Hematopoietic multipotent progenitor cell treated with erythropoietin and hydrocortisone succinate and interleukin-3 and kit ligand, for 4 days (in vitro differentiated cells): ENCODE data around the gene MRTFB.

Source experiments
- DNase-seq: peaks from one replicate; pipeline ENCODE4 v3.0.0-alpha.2; 2015

The MRTFB gene

DNA sequence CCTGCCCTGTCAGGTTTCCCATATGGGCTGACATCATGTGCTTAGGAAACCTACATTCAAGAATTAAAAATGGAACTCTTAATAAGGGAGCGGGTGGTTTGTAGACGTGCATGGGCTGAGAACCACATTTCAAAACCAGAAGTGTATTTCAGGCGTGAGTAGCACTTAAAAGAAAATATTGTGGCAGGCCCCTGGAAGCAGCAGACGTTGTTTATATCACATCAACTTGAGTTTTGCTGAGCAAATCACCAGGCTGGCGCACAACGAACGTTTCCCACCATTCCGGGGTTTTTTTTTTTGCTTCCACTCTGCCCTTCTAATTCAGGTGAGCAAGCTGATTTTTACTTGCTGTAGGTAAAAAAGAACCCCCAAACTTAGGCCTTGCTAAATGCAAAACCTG is 220.2 kb downstream of the MRTFB start:
- DNase-seq: no peak

DNA sequence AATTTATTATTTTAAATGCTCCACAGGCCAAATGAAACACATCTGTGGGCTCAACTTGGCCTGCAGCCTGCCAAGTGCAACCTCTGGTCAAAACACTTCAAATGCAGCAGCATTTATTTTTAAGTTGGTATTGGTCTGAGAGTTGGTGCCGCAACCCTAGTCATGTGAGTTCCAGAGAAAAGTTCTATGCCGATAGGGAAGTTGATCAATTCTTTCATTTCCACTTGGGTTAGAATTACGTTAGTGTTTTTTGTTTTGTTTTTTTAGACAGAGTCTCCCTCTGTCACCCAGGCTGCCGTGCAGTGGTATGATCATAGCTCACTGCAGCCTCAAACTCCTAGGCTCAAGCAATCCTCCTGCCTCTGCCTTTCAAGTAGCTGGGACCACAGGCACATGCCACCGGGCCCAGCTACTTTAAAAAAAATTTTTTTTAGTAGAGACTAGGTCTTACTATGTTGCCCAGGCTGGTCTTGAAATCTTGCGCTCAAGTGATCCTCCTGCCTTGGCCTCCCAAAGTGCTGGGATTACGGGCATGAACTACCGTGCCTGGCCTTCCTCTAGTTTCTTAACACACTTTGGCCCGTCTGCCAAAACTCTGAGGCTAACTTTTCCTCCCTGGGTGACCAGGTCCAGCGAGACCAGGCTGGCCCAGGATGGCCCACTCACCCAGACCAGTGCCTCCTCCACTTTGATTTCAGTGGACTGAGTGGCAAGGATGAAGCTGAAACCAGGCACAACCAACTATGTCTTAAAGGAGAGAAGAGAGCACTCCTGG is 221.1 kb downstream of the MRTFB start:
- no peak for DNase-seq

DNA sequence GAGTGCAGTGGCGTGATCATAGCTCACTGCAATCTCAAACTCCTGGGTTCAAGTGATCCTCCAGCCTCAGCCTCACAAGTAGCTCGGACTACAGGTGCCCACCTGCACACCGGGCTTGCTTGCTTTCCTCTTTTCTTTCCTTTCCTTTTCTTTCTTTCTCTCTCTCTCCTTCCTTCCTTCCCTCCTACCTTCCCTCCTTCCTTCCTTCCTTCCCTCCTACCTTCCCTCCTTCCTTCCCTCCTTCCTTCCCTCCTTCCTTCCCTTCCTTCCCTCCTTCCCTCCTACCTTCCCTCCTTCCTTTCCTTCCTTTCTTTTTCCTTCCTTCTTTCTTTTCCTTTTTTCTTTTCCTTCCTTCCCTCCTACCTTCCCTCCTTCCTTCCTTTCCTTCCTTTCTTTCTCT is 225.5 kb downstream of the MRTFB start:
- DNase-seq: no peak

- DNase-seq: no peak
Observed at GRCh38 chr16:14298374-14299122, 227.4 kb downstream of the MRTFB start.

DNA sequence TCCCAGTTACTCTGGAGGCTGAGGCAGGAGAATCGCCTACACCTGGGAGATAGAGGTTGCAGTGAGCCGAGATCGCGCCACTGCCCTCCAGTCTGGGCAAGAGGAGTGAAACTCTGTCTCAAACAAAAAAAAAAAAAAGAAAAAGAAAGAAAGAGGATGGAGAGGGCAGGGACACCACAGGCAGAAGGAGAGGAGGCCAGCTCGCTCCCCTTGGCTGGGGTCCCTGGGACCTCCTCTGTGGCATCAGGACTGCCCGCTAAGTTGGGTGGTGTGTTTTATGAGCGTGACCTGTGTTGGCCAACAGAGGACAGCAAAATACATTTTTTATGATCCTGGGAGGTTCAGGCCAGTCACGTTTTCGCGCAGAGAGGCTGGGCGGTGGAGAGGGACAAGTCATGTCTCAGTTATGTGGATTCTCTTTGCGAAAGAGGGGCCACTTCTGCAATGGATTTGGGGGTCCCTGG is 229.6 kb downstream of the MRTFB start:
- DNase-seq: peak; percentile 88

GRCh38 chr16:14301169-14302030 is 230.3 kb downstream of the MRTFB start:
- DNase-seq: peak; percentile 20

DNA sequence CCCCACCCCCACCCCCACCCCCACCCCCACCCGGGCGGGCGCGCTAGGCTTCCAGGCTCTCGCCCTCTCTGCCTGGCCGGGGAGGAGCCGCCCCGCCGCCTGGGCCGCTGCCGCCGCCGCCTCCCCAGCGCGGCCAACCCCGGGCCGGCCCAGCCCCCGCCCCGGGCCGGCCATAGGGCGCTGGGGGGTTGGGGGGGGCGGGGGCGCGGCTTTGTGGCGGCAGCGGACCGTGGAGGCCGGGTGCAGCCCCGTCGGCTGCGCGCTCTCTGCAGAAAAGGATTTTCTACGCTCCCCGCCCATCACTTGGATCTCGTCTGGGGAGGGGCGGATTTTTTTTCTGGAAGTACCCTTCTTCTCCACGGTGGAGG is 230.9 kb downstream of the MRTFB start:
- DNase-seq: peak; percentile 77

GRCh38 chr16:14302399-14303181 is 231.5 kb downstream of the MRTFB start:
- DNase-seq: peak; percentile 17

DNA sequence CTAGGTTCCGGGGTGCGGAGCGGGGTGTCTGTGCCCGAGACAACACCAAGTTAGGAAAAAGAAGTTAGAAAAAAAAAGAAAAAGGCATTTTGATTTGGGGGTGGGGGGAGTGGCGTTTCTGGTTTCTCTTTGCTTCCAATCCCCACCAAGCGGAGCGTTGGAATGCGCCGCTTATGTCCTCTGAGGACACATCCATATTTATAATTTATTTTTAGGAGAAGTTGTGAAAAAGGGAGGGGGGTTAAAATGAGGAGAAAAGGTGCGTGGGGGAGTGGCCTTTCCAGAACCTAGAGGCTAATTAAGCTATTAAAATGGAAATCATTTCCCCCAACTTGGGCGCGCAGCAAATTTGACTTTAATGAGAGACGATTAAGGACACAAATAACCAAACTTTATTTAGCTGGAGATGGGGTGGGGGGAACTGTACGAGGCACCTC is 232.1 kb downstream of the MRTFB start:
- DNase-seq: no peak

GRCh38 chr16:14303639-14304394 is 232.7 kb downstream of the MRTFB start:
- DNase-seq: no peak

DNA sequence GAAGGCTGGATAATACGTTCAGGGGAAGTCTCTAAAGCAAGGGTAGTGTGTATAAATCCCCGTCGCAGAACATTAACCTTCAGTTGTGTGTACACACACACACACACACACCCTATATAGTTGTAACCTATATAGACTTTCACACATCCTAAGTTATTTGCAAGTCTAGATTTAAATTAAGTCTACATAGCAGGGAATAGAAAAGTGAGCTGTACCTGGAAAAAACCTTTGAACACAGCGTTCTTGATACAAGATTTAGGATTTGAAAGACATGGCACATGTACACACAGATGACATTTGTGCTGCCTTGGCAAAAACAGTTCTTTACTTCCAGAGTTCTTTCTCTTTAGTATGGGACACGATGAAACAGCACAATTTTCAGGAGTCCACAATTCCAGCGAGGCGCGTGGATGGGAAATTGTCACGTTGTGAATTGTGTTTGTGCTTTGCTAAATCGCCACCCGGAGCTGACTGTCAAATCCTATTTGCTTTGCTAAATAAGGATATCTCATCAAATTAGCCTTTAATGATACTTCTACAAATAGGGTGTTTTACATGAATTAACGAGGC is 233.9 kb downstream of the MRTFB start:
- no peak for DNase-seq

DNA sequence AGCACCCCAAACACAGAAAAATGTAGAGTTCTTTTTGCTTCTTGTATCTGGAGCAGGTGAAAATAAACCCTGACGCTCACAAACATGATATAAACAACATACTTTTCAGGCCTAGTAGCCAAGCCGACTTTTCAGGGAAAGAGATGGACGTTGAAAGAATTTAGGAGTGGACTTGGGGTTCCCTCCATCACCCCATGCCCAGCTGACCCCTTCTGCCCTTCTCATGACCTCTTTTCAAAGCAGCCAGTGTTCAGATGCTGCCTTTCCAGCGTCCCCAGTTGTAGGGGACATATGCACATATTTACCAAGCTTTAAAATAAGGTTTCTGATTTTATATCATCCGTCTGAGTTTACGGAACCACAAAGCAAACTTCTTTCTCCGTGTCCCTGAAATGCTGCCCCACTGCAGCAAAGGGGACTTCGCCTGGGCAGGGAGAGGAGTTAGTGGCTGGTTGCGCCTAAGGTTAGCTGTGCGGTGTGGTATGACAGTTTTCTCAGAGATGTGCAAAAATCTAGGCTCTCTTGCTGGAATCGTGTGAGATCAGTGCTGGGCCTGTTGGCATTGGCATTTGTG is 235.5 kb downstream of the MRTFB start:
- no peak for DNase-seq

DNA sequence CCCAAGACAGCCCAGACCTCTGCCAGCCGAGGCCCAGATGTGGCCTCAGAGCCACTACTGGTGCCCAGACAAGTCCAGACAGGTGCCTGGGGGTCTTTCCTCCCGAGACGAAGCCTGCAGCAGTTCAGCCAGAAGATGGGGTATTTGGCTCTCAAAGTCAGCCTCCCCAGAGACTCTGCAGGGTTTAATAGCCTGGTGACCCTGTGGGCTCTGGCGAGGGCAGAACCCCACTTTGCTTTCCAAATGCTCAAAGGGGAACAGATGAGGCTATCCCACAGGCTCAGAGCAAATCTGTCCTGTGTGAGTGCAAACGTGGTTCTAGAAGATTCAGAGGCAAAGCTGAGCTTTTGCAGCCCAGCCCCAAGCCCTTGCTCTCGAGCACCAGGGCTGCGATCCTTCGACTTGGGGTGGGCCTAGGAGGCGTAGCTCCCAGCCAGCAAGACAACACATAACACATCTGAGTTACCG is 236.0 kb downstream of the MRTFB start:
- no peak for DNase-seq

- peak; percentile 33 for DNase-seq
Observed at GRCh38 chr16:14307527-14308367, 236.6 kb downstream of the MRTFB start.

DNA sequence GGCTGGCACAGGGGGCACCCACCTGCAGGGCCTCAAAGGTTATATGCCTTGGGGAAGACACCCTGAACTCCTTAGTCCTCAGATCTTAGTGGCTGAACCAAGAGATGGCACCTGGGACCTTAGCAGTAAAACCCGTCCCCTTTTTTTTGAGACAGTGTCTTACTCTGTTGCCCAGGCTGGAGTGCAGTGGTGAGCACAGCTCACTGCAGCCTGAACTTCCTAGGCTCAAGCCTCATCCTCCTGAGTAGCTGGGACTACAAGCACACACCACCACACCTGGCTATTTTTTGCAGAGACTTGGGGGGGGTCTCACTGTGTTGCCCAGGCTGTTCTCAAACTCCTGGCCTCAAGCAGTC is 237.2 kb downstream of the MRTFB start:
- no peak for DNase-seq

GRCh38 chr16:14309001-14309886 is 238.1 kb downstream of the MRTFB start:
- DNase-seq: peak; percentile 63

DNA sequence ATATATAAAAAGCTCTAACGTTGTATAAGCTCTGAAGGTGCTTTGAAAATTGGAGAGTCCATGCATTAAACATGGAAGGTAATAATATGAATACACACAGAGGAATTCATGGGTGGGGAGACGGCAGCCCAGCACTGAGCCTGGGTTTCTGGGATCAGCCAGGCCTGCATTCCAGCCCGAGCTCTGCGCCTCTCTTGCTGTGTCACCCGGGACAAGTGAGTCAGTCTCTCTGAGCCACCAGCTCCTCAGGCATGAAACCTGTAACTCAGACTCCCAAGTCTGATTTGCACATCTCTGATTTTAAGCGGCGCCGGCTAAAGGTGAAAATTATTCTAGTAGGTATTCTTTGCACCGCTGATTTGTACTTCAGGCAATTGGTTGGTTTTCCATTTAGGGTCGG is 238.8 kb downstream of the MRTFB start:
- DNase-seq: no peak

DNA sequence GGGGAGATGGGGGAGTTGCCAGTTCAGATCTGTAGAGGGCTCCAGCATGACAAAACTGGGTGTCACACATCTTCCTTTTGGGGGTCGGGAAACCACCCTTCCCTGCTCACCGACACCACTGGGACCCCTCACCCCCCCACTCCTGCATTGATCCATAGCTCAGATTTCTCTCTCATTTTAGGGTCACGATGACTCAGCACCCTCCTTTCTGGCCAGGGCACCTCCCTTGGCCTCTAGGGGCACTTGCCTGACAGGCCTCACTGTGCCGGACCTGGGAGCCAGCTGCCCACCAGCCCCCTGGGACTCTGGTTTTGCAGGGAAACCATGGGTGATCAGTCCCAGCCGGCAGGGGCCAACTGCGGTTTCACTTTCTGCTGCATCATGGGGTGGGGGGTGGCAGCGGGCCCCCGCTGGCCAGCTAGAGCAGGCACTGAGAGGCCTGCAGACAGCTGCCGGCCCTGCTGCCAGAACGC is 239.4 kb downstream of the MRTFB start:
- DNase-seq: peak; percentile 53

- no peak for DNase-seq
Observed at GRCh38 chr16:14314116-14314515, 243.0 kb downstream of the MRTFB start.
